ENCODE data around the gene ATP1A1. TPM values are rescaled to one million over a fixed set of nuclear protein-coding genes. Genes with fewer than 3 reads are reported as not detected.

The ATP1A1 gene
- total RNA-seq, 1 donor from 2014 or later = 255 TPM

GRCh38 chr1:116387551-116387950 lies 14.5 kb downstream of the ATP1A1 start:
- Histone ChIP-seq H3K4me1 (peaks cover 0 to 12% of the 10 kb centered on the region in 2 donors), H3K36me3 (peaks cover 69 to 85% of the 10 kb centered on the region in 2 donors), H3K4me3 (no peak overlapping the region), H3K27ac (no peak overlapping the region), H3K27me3 (no peaks in the 10 kb centered on the region), H3K9me3 (peaks cover 0 to 9% of the 10 kb centered on the region in 2 donors)
- intact Hi-C loops (cut with DNase I) = no loop called here
- no peak for TF ChIP-seq CTCF (IDR thresholded peaks at IDR 0.05)
- no peak for DNase-seq (ENCODE audit: low spot score in 2 of 2)

GRCh38 chr1:116388122-116388521 lies 15.1 kb downstream of the ATP1A1 start:
- DNase-seq (ENCODE audit: low spot score in 2 of 2) = no peak
- Histone ChIP-seq H3K36me3 (peaks cover 75 to 90% of the 10 kb centered on the region in 2 donors), H3K4me1 (peaks cover 0 to 6% of the 10 kb centered on the region in 2 donors), H3K27ac (no peak overlapping the region), H3K9me3 (peaks cover 0 to 9% of the 10 kb centered on the region in 2 donors), H3K27me3 (no peaks in the 10 kb centered on the region), H3K4me3 (no peak overlapping the region)
- intact Hi-C loops (cut with DNase I) = no loop called here
- no peak for TF ChIP-seq CTCF (IDR thresholded peaks at IDR 0.05)

- H3K27ac ChIP-seq = no peak overlapping the region
- TF ChIP-seq CTCF (IDR thresholded peaks at IDR 0.05) = no peak
- intact Hi-C loops (cut with DNase I) = no loop called here
- no peak overlapping the region for H3K4me3 ChIP-seq
- peaks cover 0 to 9% of the 10 kb centered on the region in 2 donors for H3K9me3 ChIP-seq
- H3K27me3 ChIP-seq = no peaks in the 10 kb centered on the region
- no peak for DNase-seq (ENCODE audit: low spot score in 2 of 2)
- peaks cover 82 to 99% of the 10 kb centered on the region in 2 donors for H3K36me3 ChIP-seq
- no peaks in the 10 kb centered on the region for H3K4me1 ChIP-seq
These were observed 16.0 kb downstream of the ATP1A1 start for GRCh38 chr1:116389013-116389412.

- Histone ChIP-seq H3K27me3 (no peaks in the 10 kb centered on the region), H3K9me3 (peaks cover 0 to 9% of the 10 kb centered on the region in 2 donors), H3K27ac (no peak overlapping the region), H3K36me3 (peaks cover 82 to 100% of the 10 kb centered on the region in 2 donors), H3K4me1 (no peaks in the 10 kb centered on the region), H3K4me3 (no peak overlapping the region)
- no peak for DNase-seq (ENCODE audit: low spot score in 2 of 2)
- no peak for TF ChIP-seq CTCF (IDR thresholded peaks at IDR 0.05)
- intact Hi-C loops (cut with DNase I) = no loop called here
These were observed 16.6 kb downstream of the ATP1A1 start for GRCh38 chr1:116389686-116390085.

- intact Hi-C loops (cut with DNase I) = no loop called here
- H3K27me3 ChIP-seq = no peaks in the 10 kb centered on the region
- TF ChIP-seq CTCF (IDR thresholded peaks at IDR 0.05) = no peak
- H3K9me3 ChIP-seq = peaks cover 0 to 9% of the 10 kb centered on the region in 2 donors
- peaks cover 82 to 100% of the 10 kb centered on the region in 2 donors for H3K36me3 ChIP-seq
- H3K27ac ChIP-seq = no peak overlapping the region
- no peak overlapping the region for H3K4me3 ChIP-seq
- no peaks in the 10 kb centered on the region for H3K4me1 ChIP-seq
- no peak for DNase-seq (ENCODE audit: low spot score in 2 of 2)
These were observed 17.2 kb downstream of the ATP1A1 start for GRCh38 chr1:116390195-116390594.

GRCh38 chr1:116391185-116391584 lies 18.1 kb downstream of the ATP1A1 start:
- peaks cover 85 to 100% of the 10 kb centered on the region in 2 donors for H3K36me3 ChIP-seq
- no peaks in the 10 kb centered on the region for H3K27me3 ChIP-seq
- no peak overlapping the region for H3K4me3 ChIP-seq
- intact Hi-C loops (cut with DNase I) = no loop called here
- no peak for DNase-seq (ENCODE audit: low spot score in 2 of 2)
- no peak for TF ChIP-seq CTCF (IDR thresholded peaks at IDR 0.05)
- H3K27ac ChIP-seq = no peak overlapping the region
- H3K4me1 ChIP-seq = no peaks in the 10 kb centered on the region
- H3K9me3 ChIP-seq = peaks cover 0 to 9% of the 10 kb centered on the region in 2 donors
